Uterus (tissue), 4 donors: ENCODE results near the gene TMPRSS11D. TPM values are rescaled to one million over a fixed set of nuclear protein-coding genes. Genes with fewer than 3 reads are reported as not detected.

Experiments
- DNase-seq, 2 donors: peaks; one replicate each; pipeline ENCODE4 v3.0.0-alpha.2; 2019 to 2020
- H3K27ac ChIP-seq, 2 donors: fragments of 200-600 bp; sonication (generic); 1 replicate in 1 of 2; 2 replicates in 1 of 2; pipeline ENCODE4 v1.5.1; 2016 to 2018
- H3K27me3 ChIP-seq, 2 donors: fragments of 200-600 bp; sonication (generic); one replicate each; pipeline ENCODE4 v1.5.1; 2018 to 2019; ENCODE audit warnings: control low read depth in 1 of 2
- H3K36me3 ChIP-seq, 2 donors: fragments of 200-600 bp; sonication (generic); one replicate each; pipeline ENCODE4 v1.5.1; 2019; ENCODE audit warnings: control low read depth in 1 of 2
- H3K4me1 ChIP-seq, 2 donors: fragments of 200-600 bp; sonication (generic); one replicate each; pipeline ENCODE4 v1.5.1; 2018 to 2019; ENCODE audit warnings: control low read depth in 1 of 2
- H3K4me3 ChIP-seq, 2 donors: fragments of 200-600 bp; sonication (generic); 1 replicate in 1 of 2; 2 replicates in 1 of 2; pipeline ENCODE4 v1.5.1; 2018 to 2019; ENCODE audit warnings: mild to moderate bottlenecking in 1 of 2
- H3K9me3 ChIP-seq, 2 donors: fragments of 200-600 bp; sonication (generic); one replicate each; pipeline ENCODE4 v1.5.1; 2019; ENCODE audit warnings: control low read depth in 1 of 2
- POLR2A ChIP-seq, 2 donors: fragments of 450-650 bp; IDR thresholded peaks; one replicate each; pipeline ENCODE4 v1.6.1; 2016; ENCODE audit warnings: antibody characterized with exemption in 2 of 2, mild to moderate bottlenecking in 1 of 2, moderate library complexity in 1 of 2
- intact Hi-C: fragments of 100-400 bp; cut with DNase I; formaldehyde crosslinking; loops from one replicate; pipeline ENCODE4 v1.15.1; 2023; ENCODE audit warnings: low total_unique reads
- total RNA-seq, 4 donors: library from RNA; depleted of rRNA in 3 of 4; stranded (reverse); fragments of >200 nt in 3 of 4; gene quantifications; one replicate each; pipeline versions ENCODE4 v1.1.0 to v1.2.4, GENCODE V29; 2014 to 2023
- TF ChIP-seq, protein P1 (sequence below), 4 experiments: fragments of 200-600 bp in 2 of 4; fragments of 450-650 bp in 2 of 4; sonication (generic) in 2 of 4; IDR thresholded peaks; one replicate each; pipeline ENCODE4 v1.5.1; 2016 to 2019; ENCODE audit warnings: antibody characterized with exemption in 4 of 4, mild to moderate bottlenecking in 2 of 4, moderate library complexity in 1 of 4
- donor health status: DM: yes; HTN: yes; CAD: no.

Gene TMPRSS11D
- total RNA-seq, 4 donors from 2014 or later, result not detected

DNA sequence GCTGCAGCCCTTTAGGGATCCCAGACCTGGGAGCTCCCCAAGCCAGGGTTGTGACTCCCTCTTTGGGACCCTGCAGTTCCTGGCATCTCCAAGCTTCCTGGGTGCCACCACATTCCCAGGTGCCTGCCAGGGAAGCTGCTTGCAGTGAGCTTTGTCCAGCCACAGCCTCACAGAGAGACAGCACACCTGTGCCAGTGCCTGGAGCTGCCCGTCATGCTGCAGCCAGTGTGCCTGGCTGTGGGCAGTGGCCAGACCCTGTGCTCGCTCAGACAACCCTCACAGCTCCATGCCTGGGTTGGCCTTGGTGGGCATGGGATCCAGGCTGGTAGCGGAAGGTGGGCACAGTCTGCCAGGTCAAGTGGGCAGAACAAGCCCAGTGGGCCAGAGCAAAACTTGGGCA lies 43.4 kb upstream of the TMPRSS11D start:
- no peak for DNase-seq
- H3K4me3 ChIP-seq, result no peak overlapping the region
- H3K36me3 ChIP-seq, result no peaks in the 10 kb centered on the region
- H3K9me3 ChIP-seq, result no peaks in the 10 kb centered on the region
- H3K27me3 ChIP-seq, result no peaks in the 10 kb centered on the region
- TF ChIP-seq POLR2A (IDR thresholded peaks at IDR 0.05), result no peak
- TF ChIP-seq, protein P1, sequence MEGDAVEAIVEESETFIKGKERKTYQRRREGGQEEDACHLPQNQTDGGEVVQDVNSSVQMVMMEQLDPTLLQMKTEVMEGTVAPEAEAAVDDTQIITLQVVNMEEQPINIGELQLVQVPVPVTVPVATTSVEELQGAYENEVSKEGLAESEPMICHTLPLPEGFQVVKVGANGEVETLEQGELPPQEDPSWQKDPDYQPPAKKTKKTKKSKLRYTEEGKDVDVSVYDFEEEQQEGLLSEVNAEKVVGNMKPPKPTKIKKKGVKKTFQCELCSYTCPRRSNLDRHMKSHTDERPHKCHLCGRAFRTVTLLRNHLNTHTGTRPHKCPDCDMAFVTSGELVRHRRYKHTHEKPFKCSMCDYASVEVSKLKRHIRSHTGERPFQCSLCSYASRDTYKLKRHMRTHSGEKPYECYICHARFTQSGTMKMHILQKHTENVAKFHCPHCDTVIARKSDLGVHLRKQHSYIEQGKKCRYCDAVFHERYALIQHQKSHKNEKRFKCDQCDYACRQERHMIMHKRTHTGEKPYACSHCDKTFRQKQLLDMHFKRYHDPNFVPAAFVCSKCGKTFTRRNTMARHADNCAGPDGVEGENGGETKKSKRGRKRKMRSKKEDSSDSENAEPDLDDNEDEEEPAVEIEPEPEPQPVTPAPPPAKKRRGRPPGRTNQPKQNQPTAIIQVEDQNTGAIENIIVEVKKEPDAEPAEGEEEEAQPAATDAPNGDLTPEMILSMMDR (IDR thresholded peaks at IDR 0.05), result no peak
- H3K4me1 ChIP-seq, result no peaks in the 10 kb centered on the region
- no peak overlapping the region for H3K27ac ChIP-seq
- intact Hi-C loops, result no loop called here

DNA sequence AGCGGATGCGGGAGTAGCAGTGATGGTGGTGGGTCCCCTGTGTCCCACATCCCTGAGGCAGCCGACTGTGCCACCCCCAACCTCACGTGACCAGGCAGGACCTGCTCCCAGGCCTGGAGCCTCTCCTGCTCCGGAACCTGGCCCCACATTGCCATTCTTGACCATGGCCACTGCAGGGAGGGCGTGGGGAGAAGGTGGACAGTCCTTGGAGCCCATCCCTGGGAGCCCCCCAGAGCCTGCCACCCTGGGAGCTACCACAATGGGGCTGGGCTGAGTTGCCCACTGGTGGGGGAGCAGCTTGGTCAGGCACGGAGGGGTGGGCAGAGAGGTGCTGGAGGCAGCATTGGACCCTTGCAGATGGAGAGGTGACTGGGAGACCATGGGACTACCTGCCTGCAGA lies 42.7 kb upstream of the TMPRSS11D start:
- H3K36me3 ChIP-seq, result no peaks in the 10 kb centered on the region
- H3K27me3 ChIP-seq, result no peaks in the 10 kb centered on the region
- no peaks in the 10 kb centered on the region for H3K4me1 ChIP-seq
- intact Hi-C loops, result no loop called here
- H3K9me3 ChIP-seq, result no peaks in the 10 kb centered on the region
- H3K4me3 ChIP-seq, result no peak overlapping the region
- TF ChIP-seq, protein P1 (IDR thresholded peaks at IDR 0.05), result no peak
- TF ChIP-seq POLR2A (IDR thresholded peaks at IDR 0.05), result no peak
- no peak for DNase-seq
- H3K27ac ChIP-seq, result no peak overlapping the region

DNA sequence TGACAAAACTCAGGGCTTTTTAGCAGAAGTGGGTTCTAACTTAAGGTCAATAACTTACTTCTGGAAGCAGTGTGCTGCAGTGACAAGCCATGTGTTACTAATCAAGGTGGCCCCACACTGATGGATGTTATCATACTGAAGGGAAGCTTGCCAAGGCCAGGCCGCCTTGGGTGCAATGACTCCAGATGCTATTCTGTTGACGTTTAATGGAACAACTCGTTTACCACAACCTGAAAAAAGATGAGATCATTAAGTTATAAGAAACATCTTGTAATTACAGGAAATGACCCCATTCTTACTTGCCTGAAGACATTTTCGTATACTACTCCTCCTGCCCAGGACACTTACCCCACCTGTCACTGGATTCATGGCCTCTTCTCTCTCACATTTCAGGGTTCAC lies 38.9 kb upstream of the TMPRSS11D start:
- TF ChIP-seq, protein P1 (IDR thresholded peaks at IDR 0.05), result no peak
- no peak for TF ChIP-seq POLR2A (IDR thresholded peaks at IDR 0.05)
- DNase-seq, result no peak
- intact Hi-C loops, result no loop called here
- no peaks in the 10 kb centered on the region for H3K9me3 ChIP-seq
- H3K4me3 ChIP-seq, result no peak overlapping the region
- H3K36me3 ChIP-seq, result no peaks in the 10 kb centered on the region
- H3K4me1 ChIP-seq, result no peaks in the 10 kb centered on the region
- H3K27ac ChIP-seq, result no peak overlapping the region
- no peaks in the 10 kb centered on the region for H3K27me3 ChIP-seq

DNA sequence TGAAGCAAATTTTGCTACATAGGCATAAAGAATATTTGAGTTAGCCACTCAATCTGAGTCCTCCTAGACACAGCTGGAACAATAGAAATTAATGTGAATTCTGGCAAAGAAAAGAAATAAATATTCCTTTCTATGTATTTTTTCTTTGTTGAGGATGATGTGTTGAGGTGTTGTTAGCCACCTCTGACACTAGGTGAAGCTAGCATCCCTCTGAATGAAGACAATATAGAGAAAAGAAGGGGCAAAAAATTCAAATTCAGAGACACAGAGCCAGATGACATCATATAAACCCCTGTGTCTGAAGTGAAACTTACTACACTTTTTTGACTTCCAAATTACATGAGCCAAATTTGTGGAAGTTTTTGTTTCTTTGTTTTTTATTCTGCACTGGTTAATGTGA lies 34.6 kb upstream of the TMPRSS11D start:
- H3K27ac ChIP-seq, result no peak overlapping the region
- no peaks in the 10 kb centered on the region for H3K36me3 ChIP-seq
- H3K9me3 ChIP-seq, result no peaks in the 10 kb centered on the region
- no peak for DNase-seq
- no peak overlapping the region for H3K4me3 ChIP-seq
- H3K27me3 ChIP-seq, result no peaks in the 10 kb centered on the region
- intact Hi-C loops, result no loop called here
- no peak for TF ChIP-seq POLR2A (IDR thresholded peaks at IDR 0.05)
- TF ChIP-seq, protein P1 (IDR thresholded peaks at IDR 0.05), result no peak
- no peaks in the 10 kb centered on the region for H3K4me1 ChIP-seq

DNA sequence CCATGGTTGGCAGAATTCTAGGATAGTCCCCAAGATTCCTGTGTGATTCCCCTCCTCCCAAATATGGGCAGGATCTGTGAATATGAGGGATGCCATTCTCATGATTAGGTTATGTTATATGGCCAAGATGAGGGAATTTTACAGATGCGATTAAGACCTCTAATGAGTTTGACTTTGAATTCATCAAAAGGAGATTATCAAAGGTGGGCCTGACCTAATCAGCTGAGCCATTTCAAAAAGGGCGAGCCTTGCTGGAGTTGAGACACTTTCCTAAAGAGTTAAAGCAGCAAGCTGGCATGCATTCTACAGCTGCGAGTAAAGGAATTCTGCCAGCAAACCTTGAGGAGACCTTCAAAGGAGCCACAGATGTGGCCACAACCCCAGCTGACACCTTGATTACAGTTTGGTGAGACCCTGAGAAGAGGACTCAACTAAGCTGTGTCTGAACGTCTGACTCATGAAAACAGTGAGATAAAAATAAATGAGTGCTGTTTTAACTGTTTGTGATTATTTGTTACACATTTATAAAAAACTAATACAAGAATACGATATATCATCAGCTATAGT lies 31.7 kb upstream of the TMPRSS11D start:
- Histone ChIP-seq H3K36me3 (no peaks in the 10 kb centered on the region), H3K9me3 (no peaks in the 10 kb centered on the region), H3K4me3 (no peak overlapping the region), H3K27ac (no peak overlapping the region), H3K4me1 (no peaks in the 10 kb centered on the region), H3K27me3 (no peaks in the 10 kb centered on the region)
- TF ChIP-seq, protein P1 (IDR thresholded peaks at IDR 0.05), result no peak
- no peak for TF ChIP-seq POLR2A (IDR thresholded peaks at IDR 0.05)
- intact Hi-C loops, result no loop called here
- no peak for DNase-seq
